ENCODE data around the gene DUSP1.

The DUSP1 gene

GRCh38 chr5:172721455-172722326 is 49.3 kb downstream of the DUSP1 start:
- DNase-seq = no peak

DNA sequence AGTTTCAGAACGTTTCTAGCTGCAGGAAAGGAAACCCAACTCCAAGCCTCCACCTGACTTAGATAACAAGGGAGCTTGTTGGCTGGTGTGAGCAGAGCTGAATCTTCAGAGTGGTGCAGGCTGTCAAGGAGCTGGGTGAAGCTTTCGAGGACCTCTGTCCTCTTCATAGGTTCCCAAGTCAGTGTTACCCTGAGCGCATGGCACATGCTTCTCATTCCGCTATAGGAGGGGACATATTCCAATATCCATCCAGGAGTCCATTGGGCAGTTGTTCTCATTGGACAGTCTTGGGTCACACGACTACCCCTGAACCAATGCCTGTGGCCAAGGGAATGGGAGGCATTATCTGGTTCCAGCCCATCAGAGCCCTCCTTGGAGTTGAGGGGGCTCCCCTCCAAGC is 50.3 kb downstream of the DUSP1 start:
- DNase-seq = no peak

DNA sequence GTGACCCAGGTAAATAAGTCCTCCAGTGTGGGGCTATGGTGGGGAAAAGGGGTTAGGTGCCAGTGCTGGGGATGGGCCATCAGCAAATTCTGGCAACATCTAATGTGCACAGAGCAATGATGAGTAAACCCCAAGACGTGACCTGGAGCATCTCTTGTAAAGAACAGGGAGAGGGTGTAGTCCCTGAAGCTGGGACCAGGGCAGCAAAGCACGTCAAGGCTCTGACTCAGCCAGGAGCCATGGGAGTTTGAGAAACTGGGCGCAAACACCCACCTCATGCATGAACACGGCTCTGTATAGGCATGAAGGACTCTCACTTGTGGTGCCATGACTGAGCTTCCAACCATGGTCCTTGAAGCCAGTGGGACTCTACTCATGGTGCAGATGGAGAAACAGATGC is 51.8 kb downstream of the DUSP1 start:
- no peak for DNase-seq

GRCh38 chr5:172718527-172719114 is 52.4 kb downstream of the DUSP1 start:
- DNase-seq = no peak

Data from central memory CD4-positive, alpha-beta T cell (primary cell).